ENCODE results near the gene KHDRBS1.
"Not testable (repeated sequence)": the region's sequence is repeated elsewhere in the genome, so short reads cannot be mapped to it uniquely, and the experiment has no call there.

DNA sequence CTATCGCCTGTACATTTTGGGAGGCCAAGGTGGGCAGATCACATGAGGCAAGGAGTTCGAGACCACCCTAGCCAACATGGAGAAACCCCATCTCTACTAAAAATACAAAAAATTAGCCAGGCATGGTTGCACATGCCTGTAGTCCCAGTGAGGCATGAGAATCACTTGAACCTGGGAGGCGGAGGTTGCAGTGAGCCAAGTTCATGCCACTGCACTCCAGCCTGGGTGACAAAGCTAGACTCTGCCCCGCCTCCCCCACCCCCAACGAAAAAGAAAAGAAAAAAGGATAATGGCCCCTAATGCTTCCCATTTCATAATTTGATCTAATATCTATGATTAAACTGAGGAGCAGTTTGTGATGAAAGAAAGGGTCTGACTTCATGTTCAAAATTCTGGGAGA lies 17.5 kb upstream of the KHDRBS1 start:
- not testable (repeated sequence) for TF ChIP-seq CTCF (IDR thresholded peaks at IDR 0.05); EZH2 (IDR thresholded peaks at IDR 0.05; ENCODE audit: borderline replicate concordance, insufficient read depth, low read depth, low read length, poor library complexity, severe bottlenecking)

Measured in B cell (primary cell).